ENCODE data around the gene MFAP2. TPM values are rescaled to one million over a fixed set of nuclear protein-coding genes. Genes with fewer than 3 reads are reported as not detected.

The MFAP2 gene
- total and polyA plus RNA-seq, 2 of the 8 experiments (the other 6 are each of a cell fraction or from before 2014, with no cell fraction given), result 172 to 326 TPM

DNA sequence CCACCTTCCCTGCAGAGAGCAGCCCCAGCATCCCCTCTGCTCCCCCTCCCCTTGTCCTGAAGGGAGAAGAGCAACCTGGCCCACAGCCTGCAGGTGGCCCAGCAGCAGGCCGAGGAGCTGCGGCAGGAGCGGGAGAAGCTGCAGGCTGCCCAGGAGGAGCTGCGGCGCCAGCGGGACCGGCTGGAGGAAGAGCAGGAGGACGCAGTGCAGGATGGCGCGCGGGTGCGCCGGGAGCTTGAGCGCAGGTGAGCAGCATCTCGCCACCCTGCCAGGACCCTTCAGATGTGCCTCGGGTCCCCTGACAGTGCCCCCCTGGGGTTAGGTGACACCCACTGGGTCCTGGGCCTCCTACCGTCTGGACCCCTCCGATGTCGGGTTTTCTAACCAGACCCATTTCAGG lies 36.4 kb downstream of the MFAP2 start:
- Histone ChIP-seq H4K8ac (ENCODE audit: extremely low read depth, insufficient read depth, low read length) (no peak overlapping the region), H3K23me2 (ENCODE audit: low read depth, low read length) (no peaks in the 10 kb centered on the region), H2AFZ (ENCODE audit: low read length) (no peak overlapping the region), H2BK120ac (replicated peaks; ENCODE audit: low read depth, low read length) (no peak overlapping the region), H2BK12ac (ENCODE audit: low read depth, low read length) (no peak overlapping the region), H3K14ac (ENCODE audit: insufficient read length) (no peak overlapping the region), H3K23ac (ENCODE audit: insufficient read length) (no peak overlapping the region), H4K5ac (ENCODE audit: insufficient read length, low read depth, low read length) (no peak overlapping the region), H3K9ac (replicated peaks in 1 of 4; ENCODE audit: extremely low read depth in 1 of 4, low read depth in 3 of 4, low read length in 3 of 4) (no peak overlapping the region), H2BK5ac (ENCODE audit: low read depth, low read length) (no peak overlapping the region), H3K36me3 (ENCODE audit: control insufficient read depth in 2 of 4, insufficient read depth in 4 of 4, low read length in 3 of 4) (peaks cover 2 to 30% (median 13%) of the 10 kb centered on the region in 4 experiments; a peak in 6 of 8 replicates), H3K4me1 (replicated peaks in 1 of 4; ENCODE audit: control insufficient read depth in 3 of 4, insufficient read depth in 4 of 4, low read length in 3 of 4) (no peaks in the 10 kb centered on the region), H3K27ac (ENCODE audit: low read depth, low read length) (no peak overlapping the region), H2AK5ac (ENCODE audit: low read depth, low read length) (no peak overlapping the region), H3K27me3 (replicated peaks in 1 of 4; ENCODE audit: control insufficient read depth in 3 of 4, extremely low read depth in 1 of 4, insufficient read depth in 3 of 4, low read length in 3 of 4) (no peaks in the 10 kb centered on the region), H3K18ac (ENCODE audit: extremely low read depth, low read length) (no peak overlapping the region), H3K4me3 (ENCODE audit: extremely low read depth in 1 of 4, insufficient read depth in 2 of 4, low read depth in 3 of 4, low read length in 4 of 4) (no peak overlapping the region), H3K56ac (replicated peaks; ENCODE audit: insufficient read length, low read depth, low read length) (no peak overlapping the region), H3K79me2 (ENCODE audit: control insufficient read depth in 1 of 2, insufficient read depth in 2 of 2, low read length in 2 of 2) (no peaks in the 10 kb centered on the region), H3K4ac (replicated peaks; ENCODE audit: insufficient read length, low read depth, low read length) (no peak overlapping the region), H3K79me1 (ENCODE audit: low read depth, low read length) (no peaks in the 10 kb centered on the region), H4K20me1 (replicated peaks in 1 of 2; ENCODE audit: control insufficient read depth in 1 of 2, insufficient read depth in 2 of 2, low read length in 2 of 2) (no peaks in the 10 kb centered on the region), H4K91ac (replicated peaks; ENCODE audit: insufficient read length, low read length) (no peak overlapping the region), H2BK15ac (ENCODE audit: low read length) (no peak overlapping the region), H3K4me2 (ENCODE audit: insufficient read depth in 1 of 2, low read depth in 2 of 2, low read length in 2 of 2) (no peak overlapping the region), H3K9me3 (ENCODE audit: insufficient read depth in 2 of 2, low read depth in 1 of 2, low read length in 1 of 2) (no peaks in the 10 kb centered on the region), H2BK20ac (ENCODE audit: low read length) (no peak overlapping the region)
- 97% methylated on average over 5 of the region's 19 CpGs; no CpG with 5 or more reads in 1 of the 2 experiments for WGBS, 2 experiments (ENCODE audit: extremely low coverage in 1 of 2, insufficient coverage in 1 of 2, insufficient read length in 1 of 2, insufficient replicate concordance in 2 of 2, low coverage in 1 of 2, low lambda C conversion rate in 2 of 2, missing lambda C conversion rate in 1 of 2)
- POLR2A ChIA-PET (ENCODE audit: partially characterized antibody), result interaction anchor here (0.9 kb wide), 1 partner anchor 14 kb away, joined by 3 read pairs; no protein-coding TSS in a partner anchor
- DNase-seq (ENCODE audit: low read depth in 1 of 2, low spot score in 2 of 2) (no peak), FAIRE-seq (no peak)
- CTCF ChIA-PET (ENCODE audit: partially characterized antibody), result interaction anchor here (0.7 to 0.9 kb wide), 2 partner anchors 13 to 28 kb away, joined by 3 to 5 read pairs; no protein-coding TSS in a partner anchor
- no peak for TF ChIP-seq KDM4A (IDR thresholded peaks at IDR 0.05; ENCODE audit: low read depth, low read length, severe bottlenecking)
- no peak for TF ChIP-seq EP300 (IDR thresholded peaks at IDR 0.05; ENCODE audit: borderline replicate concordance in 1 of 2, low read depth in 2 of 2, low read length in 2 of 2)
- no peak for TF ChIP-seq KDM1A (IDR thresholded peaks at IDR 0.05; ENCODE audit: borderline replicate concordance, low read length)
- no peak for TF ChIP-seq CHD1 (IDR thresholded peaks at IDR 0.05; ENCODE audit: low read depth, low read length)
- TF ChIP-seq, protein P1, sequence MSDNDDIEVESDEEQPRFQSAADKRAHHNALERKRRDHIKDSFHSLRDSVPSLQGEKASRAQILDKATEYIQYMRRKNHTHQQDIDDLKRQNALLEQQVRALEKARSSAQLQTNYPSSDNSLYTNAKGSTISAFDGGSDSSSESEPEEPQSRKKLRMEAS (IDR thresholded peaks at IDR 0.05), result no peak
